GM12878 (cell line): ENCODE measurements around the gene CYP26B1.

Source experiments
- BHLHE40 ChIP-seq, 2 experiments: fragments of 450-650 bp in 1 of 2; IDR thresholded peaks; 2 replicates each; pipeline ENCODE4 v1.6.1; 2011 to 2017; ENCODE audit warnings: low read depth in 2 of 2, borderline replicate concordance in 1 of 2, improper control_type of control experiment in 1 of 2, low read length in 1 of 2, mild to moderate bottlenecking in 1 of 2
- CBFB ChIP-seq: IDR thresholded peaks from 2 replicates; pipeline ENCODE4 v1.6.1; 2016; ENCODE audit warnings: antibody characterized with exemption, low read depth
- EP300 ChIP-seq, 2 experiments: fragments of 150-350 bp in 1 of 2; IDR thresholded peaks; 2 replicates each; pipeline ENCODE4 v1.6.1; 2011 to 2012; ENCODE audit warnings: low read depth in 2 of 2, low read length in 2 of 2, borderline replicate concordance in 1 of 2, improper control_type of control experiment in 1 of 2, inconsistent platforms in 1 of 2; ENCODE audit not compliant: control insufficient read depth in 1 of 2
- GABPA ChIP-seq: IDR thresholded peaks from 2 replicates; pipeline ENCODE4 v1.6.1; 2014; ENCODE audit warnings: antibody characterized with exemption, low read depth, mild to moderate bottlenecking, inconsistent platforms
- NFIC ChIP-seq: IDR thresholded peaks from 2 replicates; pipeline ENCODE4 v1.6.1; 2012; ENCODE audit warnings: low read depth, mild to moderate bottlenecking, inconsistent platforms, low read length, moderate library complexity
- RCOR1 ChIP-seq: conservative IDR thresholded peaks from 2 replicates; pipeline ENCODE4 v1.6.1; 2012; ENCODE audit warnings: low read depth, low read length, improper control_type of control experiment
- SIN3A ChIP-seq: IDR thresholded peaks from 2 replicates; pipeline ENCODE4 v1.6.1; 2012; ENCODE audit warnings: low read depth, low read length, improper control_type of control experiment
- SKIL ChIP-seq: fragments of 450-650 bp; IDR thresholded peaks from 2 replicates; pipeline ENCODE4 v1.6.1; 2017; ENCODE audit warnings: mild to moderate bottlenecking, low read depth, inconsistent platforms; ENCODE audit not compliant: poor library complexity, severe bottlenecking
- TF ChIP-seq, protein P1 (sequence below): IDR thresholded peaks from 2 replicates; pipeline ENCODE4 v1.6.1; 2011; ENCODE audit warnings: low read depth, mild to moderate bottlenecking, low read length, moderate library complexity, borderline replicate concordance; ENCODE audit errors: extremely low read depth
- TF ChIP-seq, protein P2 (sequence below), 3 experiments: IDR thresholded peaks in 2 of 3; conservative IDR thresholded peaks in 1 of 3; 2 replicates each; pipeline ENCODE4 v1.5.1; 2011; ENCODE audit warnings: low read depth in 3 of 3, low read length in 3 of 3, mild to moderate bottlenecking in 3 of 3, control low read depth in 2 of 3, moderate library complexity in 2 of 3, inconsistent platforms in 1 of 3, mixed read lengths in 1 of 3; ENCODE audit not compliant: control insufficient read depth in 2 of 3, insufficient read depth in 1 of 3; ENCODE audit errors: extremely low read depth in 1 of 3
- TF ChIP-seq, protein P3 (sequence below): IDR thresholded peaks from 2 replicates; pipeline ENCODE4 v1.6.1; 2011; ENCODE audit warnings: mild to moderate bottlenecking, low read depth, low read length, moderate library complexity; ENCODE audit not compliant: insufficient replicate concordance

GRCh38 chr2:72096181-72096580, 51.5 kb downstream of the CYP26B1 start:
- TF ChIP-seq SIN3A (no peak), GABPA (no peak), CBFB (no peak), SKIL (no peak), EP300 (IDR thresholded peaks at IDR 0.05; ENCODE audit: borderline replicate concordance in 1 of 2, control insufficient read depth in 1 of 2, low read depth in 2 of 2, low read length in 2 of 2) (no peak), BHLHE40 (IDR thresholded peaks at IDR 0.05; ENCODE audit: borderline replicate concordance in 1 of 2, low read depth in 2 of 2, low read length in 1 of 2) (no peak), RCOR1 (no peak), NFIC (no peak)
- TF ChIP-seq, protein P1, sequence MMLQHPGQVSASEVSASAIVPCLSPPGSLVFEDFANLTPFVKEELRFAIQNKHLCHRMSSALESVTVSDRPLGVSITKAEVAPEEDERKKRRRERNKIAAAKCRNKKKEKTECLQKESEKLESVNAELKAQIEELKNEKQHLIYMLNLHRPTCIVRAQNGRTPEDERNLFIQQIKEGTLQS: no peak
- TF ChIP-seq, protein P2, sequence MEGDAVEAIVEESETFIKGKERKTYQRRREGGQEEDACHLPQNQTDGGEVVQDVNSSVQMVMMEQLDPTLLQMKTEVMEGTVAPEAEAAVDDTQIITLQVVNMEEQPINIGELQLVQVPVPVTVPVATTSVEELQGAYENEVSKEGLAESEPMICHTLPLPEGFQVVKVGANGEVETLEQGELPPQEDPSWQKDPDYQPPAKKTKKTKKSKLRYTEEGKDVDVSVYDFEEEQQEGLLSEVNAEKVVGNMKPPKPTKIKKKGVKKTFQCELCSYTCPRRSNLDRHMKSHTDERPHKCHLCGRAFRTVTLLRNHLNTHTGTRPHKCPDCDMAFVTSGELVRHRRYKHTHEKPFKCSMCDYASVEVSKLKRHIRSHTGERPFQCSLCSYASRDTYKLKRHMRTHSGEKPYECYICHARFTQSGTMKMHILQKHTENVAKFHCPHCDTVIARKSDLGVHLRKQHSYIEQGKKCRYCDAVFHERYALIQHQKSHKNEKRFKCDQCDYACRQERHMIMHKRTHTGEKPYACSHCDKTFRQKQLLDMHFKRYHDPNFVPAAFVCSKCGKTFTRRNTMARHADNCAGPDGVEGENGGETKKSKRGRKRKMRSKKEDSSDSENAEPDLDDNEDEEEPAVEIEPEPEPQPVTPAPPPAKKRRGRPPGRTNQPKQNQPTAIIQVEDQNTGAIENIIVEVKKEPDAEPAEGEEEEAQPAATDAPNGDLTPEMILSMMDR (IDR thresholded peaks at IDR 0.05 in 2 of 3, conservative IDR thresholded peaks at IDR 0.05 in 1 of 3; ENCODE audit: control insufficient read depth in 2 of 3, extremely low read depth in 1 of 3, insufficient read depth in 1 of 3, low read depth in 3 of 3, low read length in 3 of 3): no peak
- TF ChIP-seq, protein P3, sequence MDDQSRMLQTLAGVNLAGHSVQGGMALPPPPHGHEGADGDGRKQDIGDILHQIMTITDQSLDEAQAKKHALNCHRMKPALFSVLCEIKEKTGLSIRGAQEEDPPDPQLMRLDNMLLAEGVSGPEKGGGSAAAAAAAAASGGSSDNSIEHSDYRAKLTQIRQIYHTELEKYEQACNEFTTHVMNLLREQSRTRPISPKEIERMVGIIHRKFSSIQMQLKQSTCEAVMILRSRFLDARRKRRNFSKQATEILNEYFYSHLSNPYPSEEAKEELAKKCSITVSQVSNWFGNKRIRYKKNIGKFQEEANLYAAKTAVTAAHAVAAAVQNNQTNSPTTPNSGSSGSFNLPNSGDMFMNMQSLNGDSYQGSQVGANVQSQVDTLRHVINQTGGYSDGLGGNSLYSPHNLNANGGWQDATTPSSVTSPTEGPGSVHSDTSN: no peak
